HUES64 (cell line): Measurements from ENCODE around the gene RHOU.

Source experiments
- H3K27ac ChIP-seq: 2 replicates; pipeline ENCODE4 v1.7.0; 2013; ENCODE audit warnings: low read depth, low read length, inconsistent platforms
- H3K27me3 ChIP-seq: 2 replicates; pipeline ENCODE4 v1.6.1; 2013; ENCODE audit warnings: mild to moderate bottlenecking, low read length; ENCODE audit not compliant: insufficient read depth
- H3K36me3 ChIP-seq: 2 replicates; pipeline ENCODE4 v1.6.1; 2013; ENCODE audit warnings: mild to moderate bottlenecking, low read length; ENCODE audit not compliant: insufficient read depth
- H3K4me1 ChIP-seq: 2 replicates; pipeline ENCODE4 v1.6.1; 2013; ENCODE audit warnings: mild to moderate bottlenecking, low read length, moderate library complexity; ENCODE audit not compliant: insufficient read depth
- H3K4me3 ChIP-seq: 2 replicates; pipeline ENCODE4 v1.5.1; 2013; ENCODE audit warnings: mild to moderate bottlenecking, low read length, moderate library complexity
- H3K9ac ChIP-seq: 2 replicates; pipeline ENCODE4 v1.6.1; 2013; ENCODE audit warnings: mild to moderate bottlenecking, low read depth, low read length
- H3K9me3 ChIP-seq: 2 replicates; pipeline ENCODE4 v1.6.1; 2013; ENCODE audit warnings: low read depth, low read length; ENCODE audit not compliant: insufficient read depth
- WGBS: fragments of 150-250, 120-280 bp; methylation state at CpG from one replicate; pipeline ENCODE4 v1.1.7; 2013; ENCODE audit warnings: missing lambda C conversion rate; 5-methylcytosine and 5-hydroxymethylcytosine counted together

The RHOU gene

GRCh38 chr1:228778026-228778425, 42.7 kb downstream of the RHOU start:
- Histone ChIP-seq H3K9ac (no peak overlapping the region), H3K4me1 (peaks cover 3% of the 10 kb centered on the region; the same call in 1 of the 2 replicates), H3K9me3 (no peaks in the 10 kb centered on the region), H3K27ac (no peak overlapping the region), H3K27me3 (no peaks in the 10 kb centered on the region), H3K36me3 (no peaks in the 10 kb centered on the region), H3K4me3 (no peak overlapping the region)
- 100% methylated on average over 1 of the region's 1 CpG for WGBS

GRCh38 chr1:228778466-228778865, 43.2 kb downstream of the RHOU start:
- Histone ChIP-seq H3K4me1 (peaks cover 3% of the 10 kb centered on the region; the same call in 1 of the 2 replicates), H3K9me3 (no peaks in the 10 kb centered on the region), H3K9ac (no peak overlapping the region), H3K27ac (no peak overlapping the region), H3K4me3 (no peak overlapping the region), H3K36me3 (no peaks in the 10 kb centered on the region), H3K27me3 (no peaks in the 10 kb centered on the region)
- 63% methylated on average over 3 of the region's 3 CpGs for WGBS

GRCh38 chr1:228778961-228779360, 43.7 kb downstream of the RHOU start:
- Histone ChIP-seq H3K36me3 (no peaks in the 10 kb centered on the region), H3K9ac (no peak overlapping the region), H3K4me3 (no peak overlapping the region), H3K27me3 (no peaks in the 10 kb centered on the region), H3K27ac (no peak overlapping the region), H3K4me1 (peaks cover 3% of the 10 kb centered on the region; the same call in 1 of the 2 replicates), H3K9me3 (no peaks in the 10 kb centered on the region)

- H3K27me3 ChIP-seq, result no peaks in the 10 kb centered on the region
- H3K4me3 ChIP-seq, result no peak overlapping the region
- H3K9ac ChIP-seq, result no peak overlapping the region
- H3K27ac ChIP-seq, result no peak overlapping the region
- no peaks in the 10 kb centered on the region for H3K9me3 ChIP-seq
- peaks cover 3% of the 10 kb centered on the region; the same call in 1 of the 2 replicates for H3K4me1 ChIP-seq
- no peaks in the 10 kb centered on the region for H3K36me3 ChIP-seq
- 78% methylated on average over 8 of the region's 8 CpGs for WGBS
Observed at GRCh38 chr1:228781161-228781808, 46.0 kb downstream of the RHOU start.

GRCh38 chr1:228781809-228782661, 46.8 kb downstream of the RHOU start:
- Histone ChIP-seq H3K27me3 (no peaks in the 10 kb centered on the region), H3K4me3 (no peak overlapping the region), H3K4me1 (peaks cover 3% of the 10 kb centered on the region; the same call in 1 of the 2 replicates), H3K27ac (no peak overlapping the region), H3K36me3 (no peaks in the 10 kb centered on the region), H3K9me3 (no peaks in the 10 kb centered on the region), H3K9ac (no peak overlapping the region)
- 74% methylated on average over 10 of the region's 10 CpGs for WGBS

- H3K36me3 ChIP-seq, result no peaks in the 10 kb centered on the region
- H3K9me3 ChIP-seq, result no peaks in the 10 kb centered on the region
- no peaks in the 10 kb centered on the region for H3K27me3 ChIP-seq
- no peak overlapping the region for H3K9ac ChIP-seq
- H3K4me1 ChIP-seq, result peaks cover 3% of the 10 kb centered on the region; the same call in 1 of the 2 replicates
- H3K27ac ChIP-seq, result no peak overlapping the region
- no peak overlapping the region for H3K4me3 ChIP-seq
- WGBS, result 90% methylated on average over 5 of the region's 5 CpGs
Observed at GRCh38 chr1:228782662-228783417, 47.6 kb downstream of the RHOU start.

- no peaks in the 10 kb centered on the region for H3K27me3 ChIP-seq
- H3K9me3 ChIP-seq, result no peaks in the 10 kb centered on the region
- H3K36me3 ChIP-seq, result no peaks in the 10 kb centered on the region
- no peak overlapping the region for H3K9ac ChIP-seq
- peaks cover 3% of the 10 kb centered on the region; the same call in 1 of the 2 replicates for H3K4me1 ChIP-seq
- 92% methylated on average over 11 of the region's 11 CpGs for whole genome bisulfite sequencing
- no peak overlapping the region for H3K4me3 ChIP-seq
- no peak overlapping the region for H3K27ac ChIP-seq
Observed at GRCh38 chr1:228783418-228784040, 48.2 kb downstream of the RHOU start.

- Histone ChIP-seq H3K9me3 (no peaks in the 10 kb centered on the region), H3K27ac (no peak overlapping the region), H3K27me3 (no peaks in the 10 kb centered on the region), H3K4me3 (no peak overlapping the region), H3K36me3 (no peaks in the 10 kb centered on the region), H3K9ac (no peak overlapping the region), H3K4me1 (peaks cover 3% of the 10 kb centered on the region; the same call in 1 of the 2 replicates)
- 90% methylated on average over 3 of the region's 3 CpGs for WGBS
Observed at GRCh38 chr1:228784181-228784580, 48.9 kb downstream of the RHOU start.

GRCh38 chr1:228785366-228786330, 50.4 kb downstream of the RHOU start:
- Histone ChIP-seq H3K27me3 (no peaks in the 10 kb centered on the region), H3K9me3 (no peaks in the 10 kb centered on the region), H3K36me3 (no peaks in the 10 kb centered on the region), H3K9ac (no peak overlapping the region), H3K4me1 (peaks cover 3% of the 10 kb centered on the region; the same call in 1 of the 2 replicates), H3K4me3 (no peak overlapping the region), H3K27ac (no peak overlapping the region)
- WGBS, result 93% methylated on average over 15 of the region's 15 CpGs
